IMR-90 (cell line): Measurements from ENCODE around the gene MYCBPAP. TPM values are rescaled to one million over a fixed set of nuclear protein-coding genes. Genes with fewer than 3 reads are reported as not detected.

ENCODE experiments used
- ATAC-seq: fragments of 200-7000 bp; cut with Tn5 transposase; 2 replicates; pipeline ENCODE4 v1.9.1; 2020; ENCODE audit warnings: low read depth, mild to moderate bottlenecking, moderate library complexity
- BruUV-seq: library from RNA; stranded (reverse); fragments of 400-500 nt; replicated peaks from 2 replicates; lab custom pipeline; 2021; lab: Mats Ljungman, UMichigan
- CTCF ChIA-PET: fragments of 300-600 bp; formaldehyde crosslinking; extraction: SDS; loops from one replicate; lab custom pipeline; 2021; ENCODE audit warnings: antibody characterized with exemption; lab: Yijun Ruan, JAX
- POLR2A ChIA-PET: fragments of 300-600 bp; sonication (Branson Sonifier 250); formaldehyde crosslinking; loops from one replicate; lab custom pipeline; 2022; ENCODE audit warnings: antibody characterized with exemption; ENCODE audit not compliant: unreplicated experiment; lab: Charles Lee
- DNase-seq: peaks from one replicate; pipeline ENCODE4 v3.0.0; 2013
- H2AFZ ChIP-seq: replicated peaks from 2 replicates; pipeline ENCODE3; 2013; ENCODE audit warnings: low read length, mild to moderate bottlenecking; ENCODE audit not compliant: poor library complexity
- H2AK5ac ChIP-seq: 2 replicates; pipeline ENCODE4 v1.6.1; 2013; ENCODE audit warnings: low read depth, low read length, inconsistent platforms
- H2AK9ac ChIP-seq: replicated peaks from 2 replicates; pipeline ENCODE3; 2013; ENCODE audit warnings: mild to moderate bottlenecking, low read depth, low read length, moderate library complexity; ENCODE audit not compliant: poor library complexity
- H2BK120ac ChIP-seq: 2 replicates; pipeline ENCODE4 v1.6.1; 2013; ENCODE audit warnings: low read depth, low read length, inconsistent platforms
- H2BK15ac ChIP-seq: 3 replicates; pipeline ENCODE4 v1.6.1; 2013; ENCODE audit warnings: low read depth, low read length, inconsistent platforms
- H2BK20ac ChIP-seq: 2 replicates; pipeline ENCODE4 v1.6.1; 2013; ENCODE audit warnings: low read depth, mild to moderate bottlenecking, inconsistent platforms, low read length, moderate library complexity
- H2BK5ac ChIP-seq: 2 replicates; pipeline ENCODE4 v1.6.1; 2013; ENCODE audit warnings: mild to moderate bottlenecking, low read depth, low read length, inconsistent platforms; ENCODE audit not compliant: poor library complexity, severe bottlenecking
- H3K14ac ChIP-seq: replicated peaks from 2 replicates; pipeline ENCODE4 v1.6.1; 2013; ENCODE audit warnings: low read depth, low read length, inconsistent platforms
- H3K18ac ChIP-seq: 2 replicates; pipeline ENCODE4 v1.6.1; 2013; ENCODE audit warnings: low read depth, low read length, control low read depth
- H3K23ac ChIP-seq: 2 replicates; pipeline ENCODE4 v1.6.1; 2013; ENCODE audit warnings: low read depth, low read length, inconsistent platforms
- H3K27ac ChIP-seq: 2 replicates; pipeline ENCODE4 v1.5.1; 2013; ENCODE audit warnings: mild to moderate bottlenecking, control low read depth, low read length; ENCODE audit not compliant: insufficient read depth
- H3K27me3 ChIP-seq: 2 replicates; pipeline ENCODE4 v1.6.1; 2013; ENCODE audit warnings: low read length; ENCODE audit not compliant: control insufficient read depth, insufficient read depth
- H3K36me3 ChIP-seq: 2 replicates; pipeline ENCODE4 v1.6.1; 2013; ENCODE audit warnings: low read length, mixed read lengths; ENCODE audit not compliant: control insufficient read depth, insufficient read depth
- H3K4ac ChIP-seq: 2 replicates; pipeline ENCODE4 v1.6.1; 2013; ENCODE audit warnings: low read depth, low read length, inconsistent platforms
- H3K4me1 ChIP-seq: 2 replicates; pipeline ENCODE4 v1.6.1; 2013; ENCODE audit warnings: low read length, mixed read lengths; ENCODE audit not compliant: control insufficient read depth, insufficient read depth
- H3K4me2 ChIP-seq: 2 replicates; pipeline ENCODE4 v1.6.1; 2013; ENCODE audit warnings: low read depth, mild to moderate bottlenecking, control low read depth, low read length, moderate library complexity
- H3K4me3 ChIP-seq: 2 replicates; pipeline ENCODE4 v1.5.1; 2013; ENCODE audit warnings: low read depth, mild to moderate bottlenecking, control low read depth, low read length, moderate library complexity; ENCODE audit not compliant: insufficient read depth
- H3K56ac ChIP-seq: 2 replicates; pipeline ENCODE4 v1.6.1; 2013; ENCODE audit warnings: low read length, inconsistent platforms; ENCODE audit not compliant: insufficient read depth; ENCODE audit errors: extremely low read depth
- H3K79me1 ChIP-seq, 2 experiments: 2 replicates each; pipeline ENCODE4 v1.6.1; 2013; ENCODE audit warnings: low read length in 2 of 2, inconsistent platforms in 1 of 2, low read depth in 1 of 2
- H3K9ac ChIP-seq: 2 replicates; pipeline ENCODE4 v1.6.1; 2013; ENCODE audit warnings: low read depth, low read length, control low read depth
- H3K9me1 ChIP-seq: 2 replicates; pipeline ENCODE4 v1.6.1; 2013; ENCODE audit warnings: low read length, inconsistent platforms; ENCODE audit not compliant: insufficient read depth
- H3K9me3 ChIP-seq: 2 replicates; pipeline ENCODE4 v1.6.1; 2013; ENCODE audit warnings: low read length; ENCODE audit not compliant: control insufficient read depth, insufficient read depth
- H4K20me1 ChIP-seq: 2 replicates; pipeline ENCODE4 v1.6.1; 2013; ENCODE audit warnings: low read length, inconsistent platforms; ENCODE audit not compliant: insufficient read depth
- H4K5ac ChIP-seq: 2 replicates; pipeline ENCODE4 v1.6.1; 2013; ENCODE audit warnings: mild to moderate bottlenecking, low read depth, low read length, control low read depth
- H4K8ac ChIP-seq, 2 experiments: 2 replicates each; pipeline ENCODE4 v1.6.1; 2013; ENCODE audit warnings: low read depth in 2 of 2, low read length in 2 of 2, control low read depth in 1 of 2, inconsistent platforms in 1 of 2
- H4K91ac ChIP-seq: 2 replicates; pipeline ENCODE4 v1.6.1; 2013; ENCODE audit warnings: low read depth, low read length, inconsistent platforms; ENCODE audit not compliant: insufficient read depth
- MAZ ChIP-seq: IDR thresholded peaks from 2 replicates; pipeline ENCODE4 v1.6.1; 2012; ENCODE audit warnings: low read depth, mild to moderate bottlenecking, low read length, improper control_type of control experiment, moderate library complexity, borderline replicate concordance
- POLR2A ChIP-seq: IDR thresholded peaks from 2 replicates; pipeline ENCODE4 v1.6.1; 2012; ENCODE audit warnings: mild to moderate bottlenecking, low read depth, low read length
- WGBS, 2 experiments: methylation state at CpG; one replicate each; pipeline versions ENCODE4 v1.1.5 to v1.1.7; 2013; ENCODE audit warnings: missing lambda C conversion rate in 2 of 2; ENCODE audit not compliant: insufficient read length in 1 of 2; ENCODE audit errors: extremely low coverage in 2 of 2; 5-methylcytosine and 5-hydroxymethylcytosine counted together
- dilution Hi-C: fragments of 300-500 bp; cut with HindIII; formaldehyde crosslinking; loops from one replicate; pipeline ENCODE4 v1.14.3; 2018; ENCODE audit warnings: low sequenced_read_pairs; ENCODE audit not compliant: unreplicated experiment
- in situ Hi-C: fragments of 300-500 bp; cut with MboI; formaldehyde crosslinking; loops from 3 replicates; pipeline ENCODE4 v1.14.3; 2019; ENCODE audit warnings: low sequenced_read_pairs, inconsistent platforms, mixed read lengths
- intact Hi-C: fragments of 100-400 bp; cut with micrococcal nuclease; formaldehyde crosslinking; loops from 2 replicates; pipeline ENCODE4 v1.10.0; 2022
- polyA plus RNA-seq, 3 experiments: library from polyadenylated mRNA; depleted of rRNA; stranded (reverse); fragments of >200 nt; gene quantifications; 2 replicates each; pipeline ENCODE4 v1.2.3, GENCODE V29; 2012; ENCODE audit warnings: low replicate concordance in 1 of 3
- total RNA-seq: library from RNA; depleted of rRNA; stranded (reverse); fragments of >200 nt; gene quantifications from 2 replicates; pipeline ENCODE4 v1.2.3, GENCODE V29; 2012

The MYCBPAP gene
- total and polyA plus RNA-seq, 2 of the 4 experiments (the other 2 are of a cell fraction) = 0.17 to 0.18 TPM

DNA sequence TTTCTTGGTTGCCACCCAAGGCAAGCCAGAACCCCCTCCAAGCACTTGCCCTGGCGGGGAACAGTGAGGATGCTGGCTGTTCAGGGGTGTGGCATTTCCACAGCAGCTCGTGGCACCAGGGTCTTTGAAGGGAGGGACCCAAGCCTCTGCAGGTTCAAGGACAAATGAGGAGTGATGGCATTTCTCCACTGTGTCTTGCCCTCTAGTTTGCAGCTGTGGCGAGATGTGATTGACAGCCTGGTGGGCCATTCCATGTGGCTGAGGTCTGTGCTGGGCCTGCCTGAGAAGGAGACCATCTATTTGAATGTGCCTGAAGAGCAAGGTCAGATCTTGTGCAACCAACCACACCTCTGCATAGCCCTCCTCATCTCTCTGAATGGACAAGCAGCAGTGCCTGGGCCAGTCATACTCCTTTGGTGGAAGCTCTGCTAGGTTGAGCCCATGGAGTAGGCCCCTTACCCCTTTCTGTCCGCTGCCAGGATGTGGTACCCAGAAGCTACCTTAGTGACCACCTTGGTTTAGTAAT, 19.8 kb downstream of the MYCBPAP start:
- no peak for DNase-seq
- peaks cover 1% of the 10 kb centered on the region; the same call in 1 of the 2 replicates for H3K4me1 ChIP-seq
- BruUV-seq = no TSS peak
- H4K5ac ChIP-seq = no peak overlapping the region
- in situ Hi-C loops (no loop called here), dilution Hi-C loops (no loop called here), intact Hi-C loops (no loop called here)
- WGBS, 2 experiments = no CpG with 5 or more reads among the region's 4 CpGs
- no peaks in the 10 kb centered on the region for H3K36me3 ChIP-seq
- TF ChIP-seq POLR2A (no peak), MAZ (no peak)
- H3K27ac ChIP-seq = no peak overlapping the region
- no peak overlapping the region for H3K14ac ChIP-seq
- no peak overlapping the region for H3K18ac ChIP-seq
- H2BK120ac ChIP-seq = no peak overlapping the region
- no peaks in the 10 kb centered on the region for H3K79me1 ChIP-seq
- no peak overlapping the region for H3K9ac ChIP-seq
- no peaks in the 10 kb centered on the region for H4K20me1 ChIP-seq
- H3K4ac ChIP-seq = no peak overlapping the region
- no peak overlapping the region for H2AFZ ChIP-seq
- H2AK9ac ChIP-seq = no peak overlapping the region
- no peak overlapping the region for H2BK5ac ChIP-seq
- POLR2A ChIA-PET = no interaction called here
- no peak overlapping the region for H2BK15ac ChIP-seq
- H3K56ac ChIP-seq = no peak overlapping the region
- H3K4me2 ChIP-seq = no peak overlapping the region
- no peak overlapping the region for H2AK5ac ChIP-seq
- H3K27me3 ChIP-seq = peaks cover 64% of the 10 kb centered on the region
- ATAC-seq = no peak
- no peak overlapping the region for H3K4me3 ChIP-seq
- H2BK20ac ChIP-seq = no peak overlapping the region
- no peak overlapping the region for H4K8ac ChIP-seq
- no peak overlapping the region for H3K23ac ChIP-seq
- H3K9me3 ChIP-seq = no peaks in the 10 kb centered on the region
- no peaks in the 10 kb centered on the region for H3K9me1 ChIP-seq
- H4K91ac ChIP-seq = no peak overlapping the region
- CTCF ChIA-PET = no interaction called here
